Measurements from ENCODE around the gene POTEB. TPM values are rescaled to one million over a fixed set of nuclear protein-coding genes. Genes with fewer than 3 reads are reported as not detected.
"Not testable (repeated sequence)": the region's sequence is repeated elsewhere in the genome, so short reads cannot be mapped to it uniquely, and the experiment has no call there.

Gene POTEB
- total RNA-seq (not detected), polyA plus RNA-seq (not detected)

DNA sequence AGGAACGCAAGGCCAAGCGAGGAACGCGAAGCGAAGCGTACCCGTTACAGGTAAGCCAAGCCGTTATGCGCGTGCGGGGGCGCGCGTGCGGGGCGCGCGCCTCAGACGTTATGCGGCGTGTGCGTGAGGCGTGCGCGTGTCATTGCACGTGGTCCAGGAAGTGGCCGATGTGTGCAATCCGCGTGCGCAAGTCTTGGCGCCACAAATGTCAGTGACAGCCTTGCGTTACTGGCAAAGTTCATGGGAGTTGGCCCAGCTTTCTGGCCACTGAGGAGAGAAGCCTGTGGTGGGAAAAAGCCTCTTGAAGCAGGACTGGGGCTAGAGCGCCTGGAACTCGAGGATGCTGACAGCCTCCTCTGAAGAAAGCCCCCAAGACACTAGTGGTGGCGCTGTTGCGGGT, at the start of gene POTEB:
Gene POTEB (minus strand): TSS at position 101 of the 400 bp plus-strand sequence. CDS start 489 bp downstream, outside the sequence.
- H3K4me3 ChIP-seq (ENCODE audit: low read depth, low read length); H3K4me1 ChIP-seq (ENCODE audit: insufficient read depth); H3K36me3 ChIP-seq (ENCODE audit: insufficient read depth); DNase-seq (ENCODE audit: extremely low spot score); H3K27ac ChIP-seq (ENCODE audit: low read depth): not testable (repeated sequence)
- WGBS = no CpG with 5 or more reads among the region's 36 CpGs

DNA sequence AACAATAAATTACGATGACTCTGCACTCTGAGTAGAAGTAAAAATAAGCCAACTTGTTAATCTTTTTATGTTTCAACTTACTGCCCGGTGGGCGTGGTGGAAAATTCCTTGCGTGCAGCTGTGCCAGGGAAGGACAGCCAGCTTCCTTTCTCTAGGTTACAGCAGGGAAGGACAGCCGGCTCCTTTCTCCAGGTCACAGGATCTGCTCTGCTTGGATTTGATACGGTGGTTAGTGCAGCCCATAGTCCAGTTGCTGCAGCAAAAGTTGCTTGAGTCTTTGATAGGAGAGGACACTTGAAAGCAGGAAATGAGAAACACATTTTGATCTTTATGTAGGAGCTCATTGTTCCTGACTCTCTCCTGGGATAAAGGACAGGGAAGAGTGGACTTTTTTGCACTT, 13.4 kb upstream of the POTEB start:
- WGBS = 75% methylated on average over 1 of the region's 6 CpGs
- not testable (repeated sequence) for H3K4me1 ChIP-seq (ENCODE audit: insufficient read depth); DNase-seq (ENCODE audit: extremely low spot score); H3K36me3 ChIP-seq (ENCODE audit: insufficient read depth); H3K27ac ChIP-seq (ENCODE audit: low read depth); H3K4me3 ChIP-seq (ENCODE audit: low read depth, low read length)

DNA sequence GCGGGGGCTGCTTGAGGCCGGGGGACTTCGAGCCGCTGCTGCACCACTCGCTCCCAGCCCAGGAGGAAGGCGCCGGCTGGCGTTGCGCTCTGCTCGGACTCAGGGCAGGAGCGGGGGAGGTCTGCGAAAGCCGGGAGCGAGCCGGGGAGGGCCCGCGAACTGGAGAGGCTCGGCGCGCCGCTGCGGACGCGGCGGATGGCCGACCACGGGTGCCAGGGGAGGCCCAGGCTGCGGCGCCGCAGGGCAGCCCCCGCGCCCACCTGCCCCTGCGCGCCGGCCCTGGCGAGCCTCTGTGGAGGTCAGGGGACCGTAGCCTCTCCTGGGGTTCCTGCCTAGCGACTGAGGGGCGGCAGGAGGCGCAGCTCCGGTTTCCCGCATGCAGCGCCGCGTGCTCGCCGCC, 12.0 kb upstream of the POTEB start:
- not testable (repeated sequence) for H3K36me3 ChIP-seq (ENCODE audit: insufficient read depth); H3K27ac ChIP-seq (ENCODE audit: low read depth); H3K4me3 ChIP-seq (ENCODE audit: low read depth, low read length); DNase-seq (ENCODE audit: extremely low spot score); H3K4me1 ChIP-seq (ENCODE audit: insufficient read depth)
- 50% methylated on average over 25 of the region's 47 CpGs for WGBS

DNA sequence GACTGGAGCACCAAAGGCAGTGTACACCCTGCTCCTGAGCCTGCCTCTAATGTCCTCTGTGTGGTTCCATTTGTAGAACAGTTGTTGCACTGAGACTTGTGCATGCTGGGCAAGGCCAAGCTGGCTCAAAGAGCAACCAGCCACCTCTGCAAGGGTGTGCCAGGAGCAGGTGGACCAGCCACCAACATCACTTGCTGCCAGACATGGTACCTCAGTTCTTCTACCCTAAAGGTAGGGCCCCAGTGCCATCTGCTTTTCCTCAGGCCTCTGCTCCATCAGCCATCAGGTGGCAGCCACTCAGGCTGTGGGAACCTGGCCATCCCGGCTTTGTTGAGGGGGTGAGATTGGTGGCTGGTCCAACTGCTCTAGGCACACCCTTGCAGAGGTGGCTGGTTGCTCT, 38.7 kb downstream of the POTEB start:
- H3K4me3 ChIP-seq (ENCODE audit: low read depth, low read length); H3K27ac ChIP-seq (ENCODE audit: low read depth); H3K36me3 ChIP-seq (ENCODE audit: insufficient read depth); H3K4me1 ChIP-seq (ENCODE audit: insufficient read depth); DNase-seq (ENCODE audit: extremely low spot score): not testable (repeated sequence)
- no CpG with 5 or more reads among the region's 1 CpG for WGBS

Small RNA genes lying within 50 kb of the gene (small RNA-seq; reads per million reads assigned to genes)
- gene MIR3118-4 = not detected
- not detected for gene RNU6-631P

Other genes starting within 250 kb of the POTEB start
- gene OR4M2, start 202.8 kb upstream of the POTEB start, total RNA-seq = not detected
- not detected for gene OR4M2, start 202.8 kb upstream of the POTEB start, polyA plus RNA-seq

All from urinary bladder (tissue), 4 donors.